Liver (tissue), 3 donors: ENCODE measurements around the gene NLGN1.

Experiments used
- GABPA ChIP-seq, 2 donors: IDR thresholded peaks in 1 of 2; conservative IDR thresholded peaks in 1 of 2; 2 replicates each; pipeline ENCODE4 v1.6.1; 2016; ENCODE audit warnings: antibody characterized with exemption in 2 of 2, mild to moderate bottlenecking in 1 of 2, moderate library complexity in 1 of 2
- HNF4G ChIP-seq: IDR thresholded peaks from 2 replicates; pipeline ENCODE4 v1.6.1; 2016; ENCODE audit warnings: antibody characterized with exemption
- JUND ChIP-seq, 2 donors: IDR thresholded peaks; 2 replicates each; pipeline ENCODE4 v1.6.1; 2016; ENCODE audit warnings: antibody characterized with exemption in 2 of 2
- RAD21 ChIP-seq, 2 donors: IDR thresholded peaks; 2 replicates each; pipeline ENCODE4 v1.6.1; 2016; ENCODE audit warnings: antibody characterized with exemption in 2 of 2, mild to moderate bottlenecking in 2 of 2
- SP1 ChIP-seq: IDR thresholded peaks from 2 replicates; pipeline ENCODE4 v1.6.1; 2018; ENCODE audit warnings: antibody characterized with exemption, mild to moderate bottlenecking
- TAF1 ChIP-seq: conservative IDR thresholded peaks from 2 replicates; pipeline ENCODE4 v1.6.1; 2016; ENCODE audit warnings: antibody characterized with exemption, mild to moderate bottlenecking
- YY1 ChIP-seq: IDR thresholded peaks from 2 replicates; pipeline ENCODE4 v1.6.1; 2016; ENCODE audit warnings: antibody characterized with exemption, mild to moderate bottlenecking
- TF ChIP-seq, protein P1 (sequence below): fragments of 150-350 bp; IDR thresholded peaks from 2 replicates; pipeline ENCODE4 v1.5.1; 2017; ENCODE audit warnings: improper control_type of control experiment, low read depth, low read length; ENCODE audit not compliant: missing input control
- TF ChIP-seq, protein P2 (sequence below): IDR thresholded peaks from 2 replicates; pipeline ENCODE4 v1.6.1; 2016; ENCODE audit warnings: antibody characterized with exemption
- TF ChIP-seq, protein P3 (sequence below): IDR thresholded peaks from 2 replicates; pipeline ENCODE4 v1.6.1; 2016; ENCODE audit warnings: antibody characterized with exemption, mild to moderate bottlenecking
- TF ChIP-seq, protein P4 (sequence below): IDR thresholded peaks from 2 replicates; pipeline ENCODE4 v1.6.1; 2016; ENCODE audit warnings: antibody characterized with exemption
- TF ChIP-seq, protein P5 (sequence below): IDR thresholded peaks from 2 replicates; pipeline ENCODE4 v1.6.1; 2016; ENCODE audit warnings: antibody characterized with exemption
- donor health status: healthy.
- donor health status: healthy.

DNA sequence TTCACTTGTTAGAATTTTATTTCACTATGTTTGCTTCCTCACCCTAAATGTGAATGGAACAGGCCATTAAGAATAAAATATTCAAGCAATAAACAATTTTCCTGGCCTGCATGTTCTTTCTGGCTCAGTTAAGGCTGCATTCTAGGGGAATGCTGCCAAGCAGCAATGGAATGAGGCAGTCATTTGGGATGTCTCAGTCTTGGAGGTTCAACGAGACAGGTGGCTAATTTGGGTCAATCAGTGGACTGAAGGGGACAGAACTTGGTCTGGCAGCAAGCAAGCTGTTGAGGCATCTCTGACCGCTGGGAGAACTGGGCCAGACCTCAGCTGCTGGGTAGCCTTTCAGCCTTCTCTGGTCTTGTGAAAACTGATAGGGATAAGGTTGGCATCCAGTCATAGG, 241.6 kb downstream of the NLGN1 start:
- TF ChIP-seq, protein P1, sequence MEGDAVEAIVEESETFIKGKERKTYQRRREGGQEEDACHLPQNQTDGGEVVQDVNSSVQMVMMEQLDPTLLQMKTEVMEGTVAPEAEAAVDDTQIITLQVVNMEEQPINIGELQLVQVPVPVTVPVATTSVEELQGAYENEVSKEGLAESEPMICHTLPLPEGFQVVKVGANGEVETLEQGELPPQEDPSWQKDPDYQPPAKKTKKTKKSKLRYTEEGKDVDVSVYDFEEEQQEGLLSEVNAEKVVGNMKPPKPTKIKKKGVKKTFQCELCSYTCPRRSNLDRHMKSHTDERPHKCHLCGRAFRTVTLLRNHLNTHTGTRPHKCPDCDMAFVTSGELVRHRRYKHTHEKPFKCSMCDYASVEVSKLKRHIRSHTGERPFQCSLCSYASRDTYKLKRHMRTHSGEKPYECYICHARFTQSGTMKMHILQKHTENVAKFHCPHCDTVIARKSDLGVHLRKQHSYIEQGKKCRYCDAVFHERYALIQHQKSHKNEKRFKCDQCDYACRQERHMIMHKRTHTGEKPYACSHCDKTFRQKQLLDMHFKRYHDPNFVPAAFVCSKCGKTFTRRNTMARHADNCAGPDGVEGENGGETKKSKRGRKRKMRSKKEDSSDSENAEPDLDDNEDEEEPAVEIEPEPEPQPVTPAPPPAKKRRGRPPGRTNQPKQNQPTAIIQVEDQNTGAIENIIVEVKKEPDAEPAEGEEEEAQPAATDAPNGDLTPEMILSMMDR, result no peak
- TF ChIP-seq, protein P2, sequence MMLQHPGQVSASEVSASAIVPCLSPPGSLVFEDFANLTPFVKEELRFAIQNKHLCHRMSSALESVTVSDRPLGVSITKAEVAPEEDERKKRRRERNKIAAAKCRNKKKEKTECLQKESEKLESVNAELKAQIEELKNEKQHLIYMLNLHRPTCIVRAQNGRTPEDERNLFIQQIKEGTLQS, result no peak
- TF ChIP-seq JUND (IDR thresholded peaks at IDR 0.05) (no peak), GABPA (IDR thresholded peaks at IDR 0.05 in 1 of 2, conservative IDR thresholded peaks at IDR 0.05 in 1 of 2) (no peak), SP1 (no peak), TAF1 (no peak), HNF4G (no peak), RAD21 (IDR thresholded peaks at IDR 0.05) (no peak), YY1 (no peak)
- TF ChIP-seq, protein P3, sequence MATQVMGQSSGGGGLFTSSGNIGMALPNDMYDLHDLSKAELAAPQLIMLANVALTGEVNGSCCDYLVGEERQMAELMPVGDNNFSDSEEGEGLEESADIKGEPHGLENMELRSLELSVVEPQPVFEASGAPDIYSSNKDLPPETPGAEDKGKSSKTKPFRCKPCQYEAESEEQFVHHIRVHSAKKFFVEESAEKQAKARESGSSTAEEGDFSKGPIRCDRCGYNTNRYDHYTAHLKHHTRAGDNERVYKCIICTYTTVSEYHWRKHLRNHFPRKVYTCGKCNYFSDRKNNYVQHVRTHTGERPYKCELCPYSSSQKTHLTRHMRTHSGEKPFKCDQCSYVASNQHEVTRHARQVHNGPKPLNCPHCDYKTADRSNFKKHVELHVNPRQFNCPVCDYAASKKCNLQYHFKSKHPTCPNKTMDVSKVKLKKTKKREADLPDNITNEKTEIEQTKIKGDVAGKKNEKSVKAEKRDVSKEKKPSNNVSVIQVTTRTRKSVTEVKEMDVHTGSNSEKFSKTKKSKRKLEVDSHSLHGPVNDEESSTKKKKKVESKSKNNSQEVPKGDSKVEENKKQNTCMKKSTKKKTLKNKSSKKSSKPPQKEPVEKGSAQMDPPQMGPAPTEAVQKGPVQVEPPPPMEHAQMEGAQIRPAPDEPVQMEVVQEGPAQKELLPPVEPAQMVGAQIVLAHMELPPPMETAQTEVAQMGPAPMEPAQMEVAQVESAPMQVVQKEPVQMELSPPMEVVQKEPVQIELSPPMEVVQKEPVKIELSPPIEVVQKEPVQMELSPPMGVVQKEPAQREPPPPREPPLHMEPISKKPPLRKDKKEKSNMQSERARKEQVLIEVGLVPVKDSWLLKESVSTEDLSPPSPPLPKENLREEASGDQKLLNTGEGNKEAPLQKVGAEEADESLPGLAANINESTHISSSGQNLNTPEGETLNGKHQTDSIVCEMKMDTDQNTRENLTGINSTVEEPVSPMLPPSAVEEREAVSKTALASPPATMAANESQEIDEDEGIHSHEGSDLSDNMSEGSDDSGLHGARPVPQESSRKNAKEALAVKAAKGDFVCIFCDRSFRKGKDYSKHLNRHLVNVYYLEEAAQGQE, result no peak
- TF ChIP-seq, protein P4, sequence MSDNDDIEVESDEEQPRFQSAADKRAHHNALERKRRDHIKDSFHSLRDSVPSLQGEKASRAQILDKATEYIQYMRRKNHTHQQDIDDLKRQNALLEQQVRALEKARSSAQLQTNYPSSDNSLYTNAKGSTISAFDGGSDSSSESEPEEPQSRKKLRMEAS, result no peak
- TF ChIP-seq, protein P5, sequence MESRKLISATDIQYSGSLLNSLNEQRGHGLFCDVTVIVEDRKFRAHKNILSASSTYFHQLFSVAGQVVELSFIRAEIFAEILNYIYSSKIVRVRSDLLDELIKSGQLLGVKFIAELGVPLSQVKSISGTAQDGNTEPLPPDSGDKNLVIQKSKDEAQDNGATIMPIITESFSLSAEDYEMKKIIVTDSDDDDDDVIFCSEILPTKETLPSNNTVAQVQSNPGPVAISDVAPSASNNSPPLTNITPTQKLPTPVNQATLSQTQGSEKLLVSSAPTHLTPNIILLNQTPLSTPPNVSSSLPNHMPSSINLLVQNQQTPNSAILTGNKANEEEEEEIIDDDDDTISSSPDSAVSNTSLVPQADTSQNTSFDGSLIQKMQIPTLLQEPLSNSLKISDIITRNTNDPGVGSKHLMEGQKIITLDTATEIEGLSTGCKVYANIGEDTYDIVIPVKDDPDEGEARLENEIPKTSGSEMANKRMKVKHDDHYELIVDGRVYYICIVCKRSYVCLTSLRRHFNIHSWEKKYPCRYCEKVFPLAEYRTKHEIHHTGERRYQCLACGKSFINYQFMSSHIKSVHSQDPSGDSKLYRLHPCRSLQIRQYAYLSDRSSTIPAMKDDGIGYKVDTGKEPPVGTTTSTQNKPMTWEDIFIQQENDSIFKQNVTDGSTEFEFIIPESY, result no peak
